Endothelial cell of hepatic sinusoid (primary cell): ENCODE data around the gene POLA2.
"Not testable (repeated sequence)": the region's sequence is repeated elsewhere in the genome, so short reads cannot be mapped to it uniquely, and the experiment has no call there.

ENCODE experiments used
- in situ Hi-C: cut with HindIII; loops from 2 replicates; pipeline ENCODE4 v1.10.0; 2017; ENCODE audit warnings: low sequenced_read_pairs

POLA2 gene

DNA sequence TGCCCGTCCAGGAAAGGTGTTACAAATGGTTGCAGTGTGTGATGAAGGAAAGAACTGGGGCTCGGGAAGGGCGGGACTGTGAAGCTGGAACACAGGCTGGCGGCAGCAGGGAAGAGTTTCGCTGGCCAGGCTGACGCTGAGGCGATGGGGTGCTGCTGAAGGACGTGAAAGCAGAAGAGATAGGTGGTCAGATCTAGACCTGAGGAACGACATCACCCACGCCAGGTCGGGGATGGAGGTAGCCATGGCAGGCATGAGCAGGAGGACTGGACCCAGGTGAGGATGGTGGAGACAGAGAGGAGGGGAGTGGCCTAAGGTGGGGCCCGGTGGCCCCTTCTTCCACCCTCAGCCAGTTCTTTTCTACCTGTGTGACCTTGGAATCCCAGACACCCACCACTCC, 62.1 kb downstream of the POLA2 start:
- in situ Hi-C loops = loop anchor here (5.0 kb wide), 1 partner anchor 47 kb away; no protein-coding TSS in a partner anchor

DNA sequence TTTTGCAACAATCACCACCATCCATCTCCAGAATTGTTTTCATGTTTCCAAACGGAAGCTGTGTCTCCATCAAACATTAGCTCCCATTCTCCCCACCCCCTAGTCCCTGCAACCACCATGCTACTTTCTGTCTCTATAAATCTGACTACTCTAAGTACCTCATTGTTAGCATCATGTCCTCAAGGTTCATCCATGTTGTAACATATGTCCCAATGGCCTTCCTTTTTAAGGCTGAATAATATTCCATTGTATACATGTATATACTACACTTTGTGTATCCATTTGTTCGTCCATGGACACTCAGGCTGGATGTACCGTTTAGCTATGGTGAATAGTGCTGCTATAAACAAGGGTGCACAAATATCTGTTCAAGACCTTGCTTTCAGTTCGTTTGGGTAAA, 63.7 kb downstream of the POLA2 start:
- in situ Hi-C loops = no loop called here

GRCh38 chr11:65327021-65327420, 65.3 kb downstream of the POLA2 start:
- in situ Hi-C loops = no loop called here

GRCh38 chr11:65329478-65329877, 67.7 kb downstream of the POLA2 start:
- in situ Hi-C loops = no loop called here

GRCh38 chr11:65329944-65330403, 68.2 kb downstream of the POLA2 start:
- in situ Hi-C loops = no loop called here

GRCh38 chr11:65330544-65330943, 68.8 kb downstream of the POLA2 start:
- in situ Hi-C loops = no loop called here

GRCh38 chr11:65332591-65332990, 70.8 kb downstream of the POLA2 start:
- in situ Hi-C loops = not testable (repeated sequence)

DNA sequence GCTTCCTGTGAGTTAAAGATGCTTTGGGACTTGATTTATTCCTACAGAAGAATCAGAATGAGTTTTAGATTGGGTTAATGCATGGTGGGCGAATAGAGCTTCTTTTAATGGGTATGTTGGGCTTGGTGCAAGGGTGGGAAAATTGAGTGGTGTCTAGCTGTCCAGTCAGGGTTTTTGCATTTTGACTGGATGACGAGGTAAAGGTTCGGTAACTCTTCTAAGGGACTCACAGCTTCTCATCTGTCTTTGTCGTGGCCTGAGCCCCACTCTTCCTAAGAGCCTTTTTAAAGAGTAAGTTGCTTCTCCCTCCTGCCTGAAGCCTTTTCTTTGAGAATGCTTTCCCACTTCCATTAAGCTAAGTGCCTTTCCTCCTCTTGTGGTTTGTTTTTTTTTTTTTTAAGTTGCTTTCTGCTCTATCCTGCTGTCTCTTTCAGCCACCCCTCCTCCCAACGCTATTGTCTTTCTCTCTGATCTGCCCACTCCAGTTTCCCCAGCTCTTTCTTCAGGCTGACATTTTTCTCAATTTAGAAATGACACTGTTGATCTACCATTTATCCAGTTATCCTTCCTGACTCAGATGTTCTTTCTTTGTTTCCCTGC, 73.0 kb downstream of the POLA2 start:
- in situ Hi-C loops = no loop called here

- in situ Hi-C loops = no loop called here
These were observed 76.9 kb downstream of the POLA2 start for GRCh38 chr11:65338676-65339075.

GRCh38 chr11:65340226-65340625, 78.5 kb downstream of the POLA2 start:
- in situ Hi-C loops = no loop called here

GRCh38 chr11:65341856-65342255, 80.1 kb downstream of the POLA2 start:
- in situ Hi-C loops = no loop called here
